ENCODE measurements around the gene KIT. TPM values are rescaled to one million over a fixed set of nuclear protein-coding genes. Genes with fewer than 3 reads are reported as not detected.

Gene KIT
- total RNA-seq, 4 donors from 2014 or later, result 3.6 to 12.1 (median 9.2) TPM

GRCh38 chr4:54676658-54677057 is 18.9 kb downstream of the KIT start:
- TF ChIP-seq CTCF (IDR thresholded peaks at IDR 0.05; ENCODE audit: low read depth), result no peak

- no peak for TF ChIP-seq CTCF (IDR thresholded peaks at IDR 0.05; ENCODE audit: low read depth)
These were observed 19.7 kb downstream of the KIT start for GRCh38 chr4:54677416-54677815.

DNA sequence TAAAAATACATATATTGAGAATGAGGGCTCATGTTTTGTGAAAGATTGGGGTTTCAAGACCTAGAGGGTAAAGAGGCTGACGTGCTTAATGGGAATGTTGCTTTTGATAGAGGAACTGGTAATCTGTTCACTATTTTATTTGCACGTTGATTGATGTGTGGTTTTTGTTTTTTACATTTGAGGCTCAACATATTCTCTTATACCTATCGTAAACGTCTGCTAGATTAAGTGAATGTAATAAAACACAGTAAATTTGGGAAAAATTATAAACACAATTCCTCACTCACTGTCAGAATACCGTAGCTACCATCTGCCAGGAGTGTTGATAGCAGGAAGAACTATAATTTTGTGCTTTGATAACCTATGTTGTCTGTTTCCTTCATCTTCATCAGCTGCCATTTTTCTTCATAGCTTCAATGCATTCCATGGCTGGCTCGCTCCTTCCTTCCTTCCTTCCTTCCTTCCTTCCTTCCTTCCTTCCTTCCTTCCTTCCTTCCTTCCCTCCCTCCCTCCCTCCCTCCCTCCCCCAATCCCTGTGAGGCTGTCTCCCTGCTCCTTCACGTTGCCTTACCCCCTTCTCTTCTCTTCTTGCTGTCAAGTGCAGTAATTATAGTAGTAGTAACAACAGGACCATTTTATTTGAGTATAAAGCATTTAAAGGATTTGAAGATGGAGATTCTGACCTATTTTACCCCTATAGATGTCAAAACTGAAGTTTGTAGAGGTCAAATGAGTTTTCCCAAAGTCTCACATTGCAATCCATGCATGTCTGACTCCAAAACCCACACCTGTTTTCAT is 20.3 kb downstream of the KIT start:
- TF ChIP-seq CTCF (IDR thresholded peaks at IDR 0.05; ENCODE audit: low read depth), result no peak

- no peak for TF ChIP-seq CTCF (IDR thresholded peaks at IDR 0.05; ENCODE audit: low read depth)
These were observed 21.1 kb downstream of the KIT start for GRCh38 chr4:54678826-54679225.

- no peak for TF ChIP-seq CTCF (IDR thresholded peaks at IDR 0.05; ENCODE audit: low read depth)
These were observed 22.1 kb downstream of the KIT start for GRCh38 chr4:54679813-54680212.

DNA sequence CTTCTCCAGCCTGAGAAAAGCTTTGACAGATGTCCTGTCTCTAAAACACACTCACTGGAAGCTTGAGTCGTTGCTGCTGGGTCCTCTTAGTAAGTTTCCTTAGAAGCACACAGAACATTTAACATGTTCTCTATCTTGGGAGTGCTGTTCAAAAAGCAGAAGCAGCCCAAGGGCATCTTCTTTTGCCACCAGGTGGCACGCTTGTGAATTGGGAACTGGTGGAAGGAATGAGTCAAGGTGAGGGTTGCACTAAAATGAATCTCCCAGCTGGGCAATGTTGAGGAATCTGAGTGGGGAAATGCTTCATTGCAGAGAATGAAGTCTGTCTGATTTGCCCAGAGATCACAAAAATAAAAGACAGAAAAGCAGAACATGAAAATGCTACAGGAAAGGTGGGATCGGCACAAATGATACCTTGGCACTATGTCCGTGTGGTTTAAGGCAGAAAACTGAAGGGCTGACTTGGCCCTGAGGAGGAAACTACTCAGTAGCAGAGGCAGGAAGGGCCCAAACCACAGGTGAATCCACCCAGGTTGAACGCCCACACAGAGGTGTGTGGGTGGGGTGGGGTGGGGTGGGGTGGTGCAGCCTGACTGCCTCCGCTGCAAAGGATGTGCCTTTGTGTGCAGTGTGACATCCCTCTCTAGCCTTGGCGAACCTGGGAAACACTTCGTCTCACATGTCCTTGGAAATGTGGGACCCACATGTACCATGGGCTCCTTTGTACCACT is 26.0 kb downstream of the KIT start:
- no peak for TF ChIP-seq CTCF (IDR thresholded peaks at IDR 0.05; ENCODE audit: low read depth)

GRCh38 chr4:54685810-54686209 is 28.1 kb downstream of the KIT start:
- TF ChIP-seq CTCF (IDR thresholded peaks at IDR 0.05; ENCODE audit: low read depth), result no peak
